Astrocyte (in vitro differentiated cells and primary cell): ENCODE data around the gene UBR2.

Source experiments
- CTCF ChIP-seq: IDR thresholded peaks from 2 replicates; pipeline ENCODE4 v1.5.1; 2011; ENCODE audit warnings: low read depth, mild to moderate bottlenecking, inconsistent platforms, low read length, moderate library complexity; ENCODE audit not compliant: insufficient read depth
- EZH2 ChIP-seq: IDR thresholded peaks from 2 replicates; pipeline ENCODE4 v1.6.1; 2012; ENCODE audit warnings: mild to moderate bottlenecking, low read length, inconsistent platforms; ENCODE audit not compliant: insufficient read depth

GRCh38 chr6:42619963-42620362, 56.1 kb downstream of the UBR2 start:
- TF ChIP-seq CTCF (no peak), EZH2 (no peak)
